Kidney epithelial cell (primary cell): ENCODE measurements around the gene CCRL2. TPM values are rescaled to one million over a fixed set of nuclear protein-coding genes. Genes with fewer than 3 reads are reported as not detected.

Experiments
- DNase-seq: peaks from one replicate; pipeline ENCODE4 v3.0.0-alpha.2; 2010; ENCODE audit warnings: low read depth
- H3K27me3 ChIP-seq: 2 replicates; pipeline ENCODE4 v1.6.0; 2011; ENCODE audit warnings: low read length; ENCODE audit not compliant: control insufficient read depth, insufficient read depth
- H3K36me3 ChIP-seq: 2 replicates; pipeline ENCODE4 v1.5.1; 2011; ENCODE audit warnings: low read length; ENCODE audit not compliant: control insufficient read depth, insufficient read depth
- H3K4me3 ChIP-seq: 2 replicates; pipeline ENCODE4 v1.5.1; 2011; ENCODE audit warnings: low read depth, mild to moderate bottlenecking, control low read depth, low read length
- CTCF ChIP-seq: IDR thresholded peaks from 2 replicates; pipeline ENCODE4 v1.5.1; 2011; ENCODE audit warnings: mild to moderate bottlenecking, moderate library complexity, low read length, control low read depth, inconsistent platforms; ENCODE audit not compliant: insufficient read depth, poor library complexity, severe bottlenecking
- total RNA-seq: library from RNA; depleted of rRNA; stranded (reverse); fragments of >200 nt; gene quantifications from 2 replicates; pipeline ENCODE4 v1.2.3, GENCODE V29; 2015

CCRL2 gene
- total RNA-seq, 1 donor from 2014 or later = 0.29 TPM

- H3K27me3 ChIP-seq = peaks cover 5% of the 10 kb centered on the region
- DNase-seq = no peak
- H3K36me3 ChIP-seq = no peaks in the 10 kb centered on the region
- no peak for TF ChIP-seq CTCF
- no peak overlapping the region for H3K4me3 ChIP-seq
Observed at GRCh38 chr3:46455231-46456115, 48.4 kb downstream of the CCRL2 start.

GRCh38 chr3:46456118-46456517, 49.1 kb downstream of the CCRL2 start:
- no peak for TF ChIP-seq CTCF
- H3K4me3 ChIP-seq = no peak overlapping the region
- no peaks in the 10 kb centered on the region for H3K36me3 ChIP-seq
- DNase-seq = no peak
- H3K27me3 ChIP-seq = peaks cover 5% of the 10 kb centered on the region

Other genes starting within 250 kb of the CCRL2 start
- gene CCR1, start 198.9 kb upstream of the CCRL2 start, total RNA-seq = 0.07 TPM in 1 of 2 replicates, not detected in the other
- gene CCR3, start 164.8 kb upstream of the CCRL2 start, total RNA-seq = not detected in 2 replicates
- gene CCR2, start 53.1 kb upstream of the CCRL2 start, total RNA-seq = not detected in 2 replicates
- gene CCR5, start 36.3 kb upstream of the CCRL2 start, total RNA-seq = not detected in 2 replicates
- not detected in 2 replicates for gene LTF, start 57.6 kb downstream of the CCRL2 start, total RNA-seq
- gene RTP3, start 90.7 kb downstream of the CCRL2 start, total RNA-seq = not detected in 2 replicates
- 0.29 TPM in 1 of 2 replicates, not detected in the other for gene LRRC2, start 159.0 kb downstream of the CCRL2 start, total RNA-seq
- gene FAM240A, start 205.3 kb downstream of the CCRL2 start, total RNA-seq = not detected in 2 replicates